Measurements from ENCODE around the gene SMOC1.

- no peak for TF ChIP-seq CTCF (IDR thresholded peaks at IDR 0.05; ENCODE audit: low read length)
- TF ChIP-seq EZH2 (IDR thresholded peaks at IDR 0.05; ENCODE audit: borderline replicate concordance, low read length): no peak
Observed at GRCh38 chr14:69868363-69868963, 10.8 kb upstream of the SMOC1 start.
